Vagina (tissue), 2 donors: Measurements from ENCODE around the gene TMEM167B. TPM values are rescaled to one million over a fixed set of nuclear protein-coding genes. Genes with fewer than 3 reads are reported as not detected.

ENCODE experiments used
- DNase-seq, 2 donors: peaks; one replicate each; pipeline ENCODE4 v3.0.0-alpha.2; 2017; ENCODE audit errors: extremely low spot score in 2 of 2
- H3K27ac ChIP-seq: fragments of 200-600 bp; sonication (generic); one replicate; pipeline ENCODE4 v1.5.1; 2019
- H3K27me3 ChIP-seq: fragments of 200-600 bp; sonication (generic); one replicate; pipeline ENCODE4 v1.5.1; 2019
- H3K36me3 ChIP-seq, 2 donors: fragments of 200-600 bp; sonication (generic); one replicate each; pipeline ENCODE4 v1.5.1; 2017 to 2019
- H3K4me1 ChIP-seq: fragments of 200-600 bp; sonication (generic); one replicate; pipeline ENCODE4 v1.5.1; 2019
- H3K4me3 ChIP-seq, 2 donors: fragments of 200-600 bp; sonication (generic); 1 replicate in 1 of 2; 2 replicates in 1 of 2; pipeline ENCODE4 v1.5.1; 2016 to 2019
- H3K9me3 ChIP-seq: fragments of 200-600 bp; sonication (generic); one replicate; pipeline ENCODE4 v1.5.1; 2019
- CTCF ChIP-seq, 3 experiments: fragments of 450-650 bp in 2 of 3; fragments of 200-600 bp in 1 of 3; sonication (generic) in 1 of 3; IDR thresholded peaks; one replicate each; pipeline ENCODE4 v1.5.1; 2017 to 2019; ENCODE audit warnings: antibody characterized with exemption in 3 of 3, mild to moderate bottlenecking in 2 of 3, moderate library complexity in 2 of 3
- POLR2A ChIP-seq, 2 donors: fragments of 450-650 bp; IDR thresholded peaks; one replicate each; pipeline ENCODE4 v1.6.1; 2017; ENCODE audit warnings: antibody characterized with exemption in 2 of 2, mild to moderate bottlenecking in 2 of 2, moderate library complexity in 2 of 2
- POLR2AphosphoS5 ChIP-seq, 2 donors: sonication (generic); formaldehyde crosslinking; IDR thresholded peaks; one replicate each; pipeline ENCODE4 v1.9.0; 2017; ENCODE audit warnings: antibody characterized with exemption in 2 of 2, mild to moderate bottlenecking in 2 of 2, low read depth in 1 of 2; ENCODE audit not compliant: insufficient read depth in 1 of 2
- intact Hi-C: fragments of 100-400 bp; cut with DNase I; formaldehyde crosslinking; loops from one replicate; pipeline ENCODE4 v1.15.1; 2023
- total RNA-seq: library from RNA; depleted of rRNA; stranded (reverse); fragments of >200 nt; gene quantifications from one replicate; pipeline ENCODE4 v1.2.3, GENCODE V29; 2016

The TMEM167B gene
- total RNA-seq, 1 donor from 2014 or later = 17.2 TPM

- Histone ChIP-seq H3K4me1 (peaks cover 26% of the 10 kb centered on the region), H3K4me3 (no peak overlapping the region), H3K27ac (no peak overlapping the region), H3K27me3 (no peaks in the 10 kb centered on the region), H3K9me3 (no peaks in the 10 kb centered on the region), H3K36me3 (no peaks in the 10 kb centered on the region)
- DNase-seq = no peak
- intact Hi-C loops = loop anchor here (5.0 kb wide), 1 partner anchor 364 kb away; no protein-coding TSS in a partner anchor
- TF ChIP-seq CTCF (IDR thresholded peaks at IDR 0.05) (no peak), POLR2A (IDR thresholded peaks at IDR 0.05) (no peak), POLR2AphosphoS5 (IDR thresholded peaks at IDR 0.05; ENCODE audit: insufficient read depth in 1 of 2, low read depth in 1 of 2) (no peak)
Measured at GRCh38 chr1:109116286-109116685, 25.7 kb downstream of the TMEM167B start.

DNA sequence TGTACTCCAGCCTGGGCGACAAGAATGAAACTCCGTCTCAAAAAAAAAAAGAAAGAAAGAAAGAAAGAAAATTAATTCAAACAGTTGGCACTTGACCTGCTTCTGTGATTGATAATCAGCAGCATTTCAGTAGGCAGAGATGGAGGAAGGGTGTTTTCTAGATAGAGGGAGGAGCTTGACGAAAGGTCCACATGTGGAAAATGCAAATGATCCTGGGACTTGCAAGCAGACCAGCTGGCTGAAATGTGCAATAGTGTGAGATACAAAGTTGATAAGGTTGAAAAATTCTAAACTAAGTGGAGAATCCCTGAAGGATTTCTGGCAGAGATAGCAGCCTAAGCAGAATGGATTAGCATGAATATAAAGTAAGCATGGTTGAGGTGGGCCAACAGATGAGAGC, 27.5 kb downstream of the TMEM167B start:
- H3K4me3 ChIP-seq = no peak overlapping the region
- no peaks in the 10 kb centered on the region for H3K27me3 ChIP-seq
- H3K27ac ChIP-seq = no peak overlapping the region
- DNase-seq = no peak
- no peaks in the 10 kb centered on the region for H3K9me3 ChIP-seq
- intact Hi-C loops = loop anchor here (5.0 kb wide), 1 partner anchor 366 kb away; no protein-coding TSS in a partner anchor
- peaks cover 14% of the 10 kb centered on the region for H3K4me1 ChIP-seq
- H3K36me3 ChIP-seq = no peaks in the 10 kb centered on the region
- TF ChIP-seq POLR2A (IDR thresholded peaks at IDR 0.05) (no peak), CTCF (IDR thresholded peaks at IDR 0.05) (no peak), POLR2AphosphoS5 (IDR thresholded peaks at IDR 0.05; ENCODE audit: insufficient read depth in 1 of 2, low read depth in 1 of 2) (no peak)

DNA sequence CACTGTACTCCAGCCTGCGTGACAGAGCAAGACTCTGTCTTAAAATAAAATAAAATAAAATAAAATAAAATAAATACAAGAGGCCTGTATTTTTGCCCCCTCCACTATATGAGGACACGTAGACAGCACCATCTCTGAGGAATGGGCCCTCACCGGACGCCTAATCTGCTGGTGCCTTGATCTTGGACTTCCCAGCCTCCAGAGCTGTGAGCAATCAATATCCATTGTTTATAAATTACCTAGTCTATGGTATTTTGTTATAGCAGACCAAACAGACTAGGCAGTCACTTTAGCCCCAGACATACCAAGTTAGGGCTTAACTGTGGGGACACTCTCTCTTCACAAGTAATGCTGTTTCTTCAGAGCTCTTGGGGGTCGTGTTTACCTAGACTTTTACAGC, 29.8 kb downstream of the TMEM167B start:
- H3K4me1 ChIP-seq = no peaks in the 10 kb centered on the region
- H3K9me3 ChIP-seq = no peaks in the 10 kb centered on the region
- DNase-seq = no peak
- H3K27me3 ChIP-seq = no peaks in the 10 kb centered on the region
- H3K36me3 ChIP-seq = no peaks in the 10 kb centered on the region
- intact Hi-C loops = no loop called here
- H3K27ac ChIP-seq = no peak overlapping the region
- no peak overlapping the region for H3K4me3 ChIP-seq
- no peak for TF ChIP-seq CTCF (IDR thresholded peaks at IDR 0.05)
- no peak for TF ChIP-seq POLR2AphosphoS5 (IDR thresholded peaks at IDR 0.05; ENCODE audit: insufficient read depth in 1 of 2, low read depth in 1 of 2)

DNA sequence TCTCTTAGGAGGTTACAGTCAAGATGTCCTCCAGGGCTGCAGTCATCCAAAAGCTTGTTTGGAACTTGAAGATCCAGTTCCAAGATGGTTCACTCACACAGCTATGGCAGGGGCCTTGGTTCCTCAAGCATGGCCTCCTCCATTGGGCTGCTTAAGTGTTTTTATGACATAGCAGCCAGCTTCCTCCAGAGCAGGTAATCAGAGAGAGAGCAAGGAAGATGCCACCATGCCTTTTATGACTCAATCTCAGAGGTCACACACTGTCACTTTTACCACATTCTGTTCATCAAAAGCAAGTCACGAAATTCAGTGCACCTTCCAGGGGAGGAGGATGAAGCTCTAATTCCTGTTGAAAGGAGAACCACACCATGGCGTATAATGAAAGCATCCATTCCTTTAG, 40.5 kb downstream of the TMEM167B start:
- no peaks in the 10 kb centered on the region for H3K4me1 ChIP-seq
- intact Hi-C loops = no loop called here
- no peak for DNase-seq
- H3K27ac ChIP-seq = no peak overlapping the region
- H3K4me3 ChIP-seq = no peak overlapping the region
- no peaks in the 10 kb centered on the region for H3K27me3 ChIP-seq
- no peaks in the 10 kb centered on the region for H3K36me3 ChIP-seq
- H3K9me3 ChIP-seq = no peaks in the 10 kb centered on the region
- no peak for TF ChIP-seq POLR2A (IDR thresholded peaks at IDR 0.05)
- TF ChIP-seq POLR2AphosphoS5 (IDR thresholded peaks at IDR 0.05; ENCODE audit: insufficient read depth in 1 of 2, low read depth in 1 of 2) = no peak
- TF ChIP-seq CTCF (IDR thresholded peaks at IDR 0.05) = no peak

GRCh38 chr1:109131800-109132199, 41.2 kb downstream of the TMEM167B start:
- H3K4me1 ChIP-seq = no peaks in the 10 kb centered on the region
- no peak overlapping the region for H3K27ac ChIP-seq
- TF ChIP-seq CTCF (IDR thresholded peaks at IDR 0.05) = no peak
- no peak for TF ChIP-seq POLR2AphosphoS5 (IDR thresholded peaks at IDR 0.05; ENCODE audit: insufficient read depth in 1 of 2, low read depth in 1 of 2)
- TF ChIP-seq POLR2A (IDR thresholded peaks at IDR 0.05) = no peak
- H3K27me3 ChIP-seq = no peaks in the 10 kb centered on the region
- no peaks in the 10 kb centered on the region for H3K36me3 ChIP-seq
- DNase-seq = no peak
- intact Hi-C loops = no loop called here
- H3K9me3 ChIP-seq = no peaks in the 10 kb centered on the region
- no peak overlapping the region for H3K4me3 ChIP-seq
